Measurements from ENCODE around the gene CHST10.
"Not testable (repeated sequence)": the region's sequence is repeated elsewhere in the genome, so short reads cannot be mapped to it uniquely, and the experiment has no call there.

Gene CHST10, protein sequence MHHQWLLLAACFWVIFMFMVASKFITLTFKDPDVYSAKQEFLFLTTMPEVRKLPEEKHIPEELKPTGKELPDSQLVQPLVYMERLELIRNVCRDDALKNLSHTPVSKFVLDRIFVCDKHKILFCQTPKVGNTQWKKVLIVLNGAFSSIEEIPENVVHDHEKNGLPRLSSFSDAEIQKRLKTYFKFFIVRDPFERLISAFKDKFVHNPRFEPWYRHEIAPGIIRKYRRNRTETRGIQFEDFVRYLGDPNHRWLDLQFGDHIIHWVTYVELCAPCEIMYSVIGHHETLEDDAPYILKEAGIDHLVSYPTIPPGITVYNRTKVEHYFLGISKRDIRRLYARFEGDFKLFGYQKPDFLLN

GRCh38 chr2:100416935-100417710, at the start of gene CHST10:
Gene CHST10, minus strand, starts transcription at chr2:100417668. Its CDS starts 10,993 bp downstream, at chr2:100406675.
- Histone ChIP-seq H3K4me1 (ENCODE audit: insufficient read depth, low read length) (peaks cover 28% of the 10 kb centered on the region), H3K9me3 (ENCODE audit: control insufficient read depth, insufficient read depth, low read length) (no peaks in the 10 kb centered on the region), H3K9ac (ENCODE audit: low read depth, low read length) (peak within 1 kb of the TSS; percentile 76), H3K36me3 (ENCODE audit: insufficient read depth, low read length) (no peaks in the 10 kb centered on the region)

DNA sequence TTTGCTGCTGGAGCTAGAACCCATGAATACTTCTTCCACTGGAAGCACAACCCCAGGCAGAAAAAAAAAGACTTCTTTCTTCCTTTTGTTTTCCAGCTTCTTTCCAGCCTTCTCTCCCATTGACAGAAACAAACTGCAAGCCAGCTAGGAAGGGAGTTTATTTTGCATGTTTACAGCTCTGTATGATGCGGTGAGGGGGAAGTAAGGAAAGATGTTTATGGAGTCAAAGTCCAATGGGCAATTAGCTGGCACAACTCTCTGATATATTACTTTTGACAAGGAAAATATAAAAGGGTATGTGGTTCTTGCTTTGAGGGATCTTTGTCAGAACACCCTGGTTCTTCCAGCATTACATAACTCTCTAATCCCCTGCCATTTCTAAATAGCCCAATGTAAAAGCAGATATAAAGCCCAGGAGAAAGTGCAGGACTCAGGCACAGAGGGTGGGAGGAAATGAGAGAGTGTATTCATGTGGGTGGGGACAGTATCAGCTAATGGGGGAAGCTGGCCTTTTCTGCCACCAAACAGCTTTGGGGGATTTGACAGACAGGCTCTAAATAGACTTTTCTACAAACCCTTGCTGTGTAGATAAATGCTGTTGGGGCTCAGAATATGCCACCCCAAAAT, 43.5 kb upstream of the CHST10 start:
- Histone ChIP-seq H3K9me3 (ENCODE audit: control insufficient read depth, insufficient read depth, low read length) (peaks cover 4% of the 10 kb centered on the region), H3K36me3 (ENCODE audit: insufficient read depth, low read length) (no peaks in the 10 kb centered on the region)

GRCh38 chr2:100456357-100456756, 38.9 kb upstream of the CHST10 start:
- H3K4me1 ChIP-seq (ENCODE audit: insufficient read depth, low read length); H3K9ac ChIP-seq (ENCODE audit: low read depth, low read length); H3K9me3 ChIP-seq (ENCODE audit: control insufficient read depth, insufficient read depth, low read length); H3K36me3 ChIP-seq (ENCODE audit: insufficient read depth, low read length): not testable (repeated sequence)

More for the DNA sequence above, 43.5 kb upstream of the CHST10 start:
- Histone ChIP-seq H3K9ac (ENCODE audit: low read depth, low read length) (no peak overlapping the region), H3K4me1 (ENCODE audit: insufficient read depth, low read length) (no peaks in the 10 kb centered on the region)

GRCh38 chr2:100453853-100454252, 36.4 kb upstream of the CHST10 start:
- Histone ChIP-seq H3K4me1 (ENCODE audit: insufficient read depth, low read length) (no peaks in the 10 kb centered on the region), H3K9me3 (ENCODE audit: control insufficient read depth, insufficient read depth, low read length) (peaks cover 4% of the 10 kb centered on the region; the same call in 1 of the 2 replicates), H3K9ac (ENCODE audit: low read depth, low read length) (no peak overlapping the region), H3K36me3 (ENCODE audit: insufficient read depth, low read length) (no peaks in the 10 kb centered on the region)

- Histone ChIP-seq H3K4me1 (ENCODE audit: insufficient read depth, low read length) (no peaks in the 10 kb centered on the region), H3K9ac (ENCODE audit: low read depth, low read length) (no peak overlapping the region), H3K36me3 (ENCODE audit: insufficient read depth, low read length) (no peaks in the 10 kb centered on the region), H3K9me3 (ENCODE audit: control insufficient read depth, insufficient read depth, low read length) (peaks cover 4% of the 10 kb centered on the region; the same call in 1 of the 2 replicates)
Observed at GRCh38 chr2:100451734-100452133, 34.3 kb upstream of the CHST10 start.

DNA sequence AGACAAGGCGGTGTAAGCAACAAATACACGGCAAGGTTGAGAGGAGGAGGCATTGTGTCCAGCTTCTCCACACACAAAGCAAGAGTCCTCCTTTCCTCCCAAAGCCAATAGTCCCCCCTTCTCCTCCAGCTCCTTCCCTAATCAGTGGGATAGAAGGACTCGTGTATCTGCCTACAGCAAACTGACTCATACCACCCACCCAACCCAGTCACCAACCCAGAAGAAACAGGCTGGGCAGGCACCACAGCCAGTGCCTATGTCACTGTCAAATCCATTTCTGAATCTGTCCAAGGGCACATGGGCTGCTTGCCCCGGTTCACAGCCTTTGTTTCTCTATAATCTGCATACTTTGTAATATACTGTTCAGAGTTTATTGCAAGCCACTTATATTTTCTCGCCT, 33.6 kb upstream of the CHST10 start:
- Histone ChIP-seq H3K4me1 (ENCODE audit: insufficient read depth, low read length) (no peaks in the 10 kb centered on the region), H3K36me3 (ENCODE audit: insufficient read depth, low read length) (no peaks in the 10 kb centered on the region), H3K9ac (ENCODE audit: low read depth, low read length) (no peak overlapping the region), H3K9me3 (ENCODE audit: control insufficient read depth, insufficient read depth, low read length) (peaks cover 4% of the 10 kb centered on the region; the same call in 1 of the 2 replicates)

DNA sequence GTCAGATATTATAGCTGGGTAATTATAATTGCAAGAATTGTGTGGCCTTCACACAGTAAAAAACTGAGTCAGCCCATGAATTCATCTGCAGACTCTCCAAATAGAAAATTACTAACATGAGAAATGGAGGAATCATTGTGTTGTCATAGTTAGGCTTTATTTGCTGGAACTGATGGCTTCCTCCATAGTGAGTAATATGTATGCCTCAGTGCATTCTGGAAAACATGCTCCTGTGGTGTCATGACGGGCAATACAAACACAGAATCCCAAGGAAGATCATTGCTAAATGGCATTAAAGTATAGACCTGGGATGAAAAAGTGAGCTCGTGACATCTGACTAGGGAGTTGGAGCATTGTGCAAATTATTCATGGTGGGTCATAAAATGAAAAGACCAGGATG, 29.2 kb upstream of the CHST10 start:
- no peaks in the 10 kb centered on the region for H3K36me3 ChIP-seq (ENCODE audit: insufficient read depth, low read length)
- no peaks in the 10 kb centered on the region for H3K4me1 ChIP-seq (ENCODE audit: insufficient read depth, low read length)
- H3K9me3 ChIP-seq (ENCODE audit: control insufficient read depth, insufficient read depth, low read length), result no peaks in the 10 kb centered on the region
- no peak overlapping the region for H3K9ac ChIP-seq (ENCODE audit: low read depth, low read length)

GRCh38 chr2:100437751-100438150, 20.3 kb upstream of the CHST10 start:
- H3K9ac ChIP-seq (ENCODE audit: low read depth, low read length), result no peak overlapping the region
- H3K4me1 ChIP-seq (ENCODE audit: insufficient read depth, low read length), result no peaks in the 10 kb centered on the region
- no peaks in the 10 kb centered on the region for H3K9me3 ChIP-seq (ENCODE audit: control insufficient read depth, insufficient read depth, low read length)
- H3K36me3 ChIP-seq (ENCODE audit: insufficient read depth, low read length), result no peaks in the 10 kb centered on the region

GRCh38 chr2:100429726-100430125, 12.3 kb upstream of the CHST10 start:
- H3K9me3 ChIP-seq (ENCODE audit: control insufficient read depth, insufficient read depth, low read length), result no peaks in the 10 kb centered on the region
- no peaks in the 10 kb centered on the region for H3K36me3 ChIP-seq (ENCODE audit: insufficient read depth, low read length)
- H3K4me1 ChIP-seq (ENCODE audit: insufficient read depth, low read length), result no peaks in the 10 kb centered on the region
- no peak overlapping the region for H3K9ac ChIP-seq (ENCODE audit: low read depth, low read length)

DNA sequence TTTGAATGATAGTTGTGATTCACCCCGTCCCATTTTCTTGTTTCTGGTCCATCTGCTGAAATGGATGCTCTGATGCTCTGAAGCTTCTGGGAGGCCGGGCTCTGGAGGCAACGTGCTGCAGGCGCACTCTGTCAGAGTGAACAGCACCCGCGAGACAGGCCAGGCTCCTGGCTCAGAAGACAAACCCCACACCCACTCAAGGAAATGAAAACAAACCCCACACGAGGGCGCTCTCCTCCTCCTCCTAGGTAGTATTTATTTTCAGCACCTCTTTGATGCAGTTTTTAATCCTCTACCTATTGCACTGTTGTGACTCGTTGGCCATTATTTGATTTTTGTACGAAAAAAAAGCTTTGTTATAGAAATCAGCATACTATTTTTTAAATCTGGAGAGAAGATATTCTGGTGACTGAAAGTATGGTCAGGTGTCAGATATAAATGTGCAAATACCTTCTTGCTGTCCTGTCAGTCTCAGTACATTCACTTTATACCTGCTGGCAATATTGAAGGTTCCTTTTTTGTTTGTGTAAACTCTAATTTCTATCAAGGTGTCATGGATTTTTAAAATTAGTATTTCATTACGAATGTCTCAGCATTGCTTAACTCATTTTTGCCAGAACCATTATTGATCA, 10.3 kb upstream of the CHST10 start:
- H3K9ac ChIP-seq (ENCODE audit: low read depth, low read length), result no peak overlapping the region
- no peaks in the 10 kb centered on the region for H3K9me3 ChIP-seq (ENCODE audit: control insufficient read depth, insufficient read depth, low read length)
- H3K36me3 ChIP-seq (ENCODE audit: insufficient read depth, low read length), result no peaks in the 10 kb centered on the region
- no peaks in the 10 kb centered on the region for H3K4me1 ChIP-seq (ENCODE audit: insufficient read depth, low read length)

DNA sequence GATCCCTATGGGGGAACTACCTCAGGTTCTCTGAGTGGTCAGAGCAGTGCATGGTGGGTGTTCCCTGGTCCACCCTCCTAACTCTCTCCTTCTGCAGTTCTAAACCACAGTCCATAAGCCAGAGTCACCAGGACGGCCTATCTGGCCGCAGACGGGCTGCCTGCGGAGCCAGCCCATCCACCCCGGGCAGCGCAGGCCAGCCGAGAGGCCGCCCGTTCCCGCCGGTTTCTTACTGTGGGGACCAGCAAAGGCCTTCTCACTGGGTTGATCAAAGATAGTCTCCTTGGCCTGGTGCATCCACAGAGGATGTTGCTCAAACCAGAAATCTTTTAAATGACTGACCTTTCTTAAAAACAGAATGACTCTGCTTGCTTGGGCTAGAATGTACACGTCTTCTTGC, 9.6 kb upstream of the CHST10 start:
- Histone ChIP-seq H3K4me1 (ENCODE audit: insufficient read depth, low read length) (no peaks in the 10 kb centered on the region), H3K9me3 (ENCODE audit: control insufficient read depth, insufficient read depth, low read length) (no peaks in the 10 kb centered on the region), H3K9ac (ENCODE audit: low read depth, low read length) (no peak overlapping the region), H3K36me3 (ENCODE audit: insufficient read depth, low read length) (no peaks in the 10 kb centered on the region)

GRCh38 chr2:100426384-100426720, 8.9 kb upstream of the CHST10 start:
- H3K9ac ChIP-seq (ENCODE audit: low read depth, low read length), result no peak overlapping the region
- H3K4me1 ChIP-seq (ENCODE audit: insufficient read depth, low read length), result no peaks in the 10 kb centered on the region
- no peaks in the 10 kb centered on the region for H3K36me3 ChIP-seq (ENCODE audit: insufficient read depth, low read length)
- no peaks in the 10 kb centered on the region for H3K9me3 ChIP-seq (ENCODE audit: control insufficient read depth, insufficient read depth, low read length)

GRCh38 chr2:100425573-100426383, 8.3 kb upstream of the CHST10 start:
- H3K4me1 ChIP-seq (ENCODE audit: insufficient read depth, low read length), result no peaks in the 10 kb centered on the region
- H3K9me3 ChIP-seq (ENCODE audit: control insufficient read depth, insufficient read depth, low read length), result no peaks in the 10 kb centered on the region

DNA sequence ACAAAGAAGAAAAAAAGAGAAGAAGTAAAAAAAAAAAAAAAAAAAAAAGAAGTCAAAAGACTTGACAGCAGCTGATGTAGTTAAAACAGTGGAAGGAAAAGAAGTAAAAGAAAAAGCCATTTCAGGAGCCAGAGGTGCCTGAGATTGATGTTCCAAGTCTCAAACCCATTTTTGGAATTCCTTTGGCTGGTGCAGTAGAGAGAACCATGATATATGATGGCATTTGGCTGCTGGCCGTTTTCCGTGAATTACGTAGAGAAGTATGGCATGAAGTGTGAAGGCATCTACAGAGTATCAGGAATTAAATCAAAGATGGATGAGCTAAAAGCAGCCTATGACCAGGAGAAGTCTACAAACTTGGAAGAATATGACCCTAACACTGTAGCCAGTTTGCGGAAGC, 7.6 kb upstream of the CHST10 start:
- H3K36me3 ChIP-seq (ENCODE audit: insufficient read depth, low read length), result no peaks in the 10 kb centered on the region
- H3K9ac ChIP-seq (ENCODE audit: low read depth, low read length), result no peak overlapping the region
- no peaks in the 10 kb centered on the region for H3K4me1 ChIP-seq (ENCODE audit: insufficient read depth, low read length)
- no peaks in the 10 kb centered on the region for H3K9me3 ChIP-seq (ENCODE audit: control insufficient read depth, insufficient read depth, low read length)

More at GRCh38 chr2:100425573-100426383, 8.3 kb upstream of the CHST10 start:
- Histone ChIP-seq H3K36me3 (ENCODE audit: insufficient read depth, low read length) (no peaks in the 10 kb centered on the region), H3K9ac (ENCODE audit: low read depth, low read length) (no peak overlapping the region)

All from ES-I3 (cell line).